ENCODE data around the gene SDHC. TPM values are rescaled to one million over a fixed set of nuclear protein-coding genes. Genes with fewer than 3 reads are reported as not detected.

SDHC gene
- total and polyA plus RNA-seq, 2 experiments from 2014 or later: 84.4 to 107 TPM

GRCh38 chr1:161307892-161308638 lies 6.1 kb upstream of the SDHC start:
- no peak overlapping the region for H3K4me3 Mint-ChIP-seq
- no peaks in the 10 kb centered on the region for H3K9me3 Mint-ChIP-seq
- Histone ChIP-seq H2AFZ (no peak overlapping the region), H3F3A (replicated peaks; ENCODE audit: low read depth) (0 out of 2 replicates have a peak, but pooled peaks cover 3% of the 10 kb centered on the region), H3K4me3 (no peak overlapping the region), H3K79me2 (replicated peaks; ENCODE audit: insufficient read depth) (peaks cover 14% of the 10 kb centered on the region), H3K27me3 (ENCODE audit: insufficient read depth) (no peaks in the 10 kb centered on the region), H4K20me1 (replicated peaks; ENCODE audit: insufficient read depth) (no peaks in the 10 kb centered on the region), H3K27ac (ENCODE audit: low read depth) (no peak overlapping the region), H3K4me1 (ENCODE audit: insufficient read depth) (peaks cover 34% of the 10 kb centered on the region), H3K36me3 (ENCODE audit: insufficient read depth) (no peaks in the 10 kb centered on the region), H3K9me2 (ENCODE audit: insufficient read depth) (0 out of 2 replicates have a peak, but pooled peaks cover 3% of the 10 kb centered on the region), H3K4me2 (no peak overlapping the region)
- no peak for TF ChIP-seq ZNF462 (CRISPR knock-in tag; IDR thresholded peaks at IDR 0.05)
- no peak for TF ChIP-seq POLR2AphosphoS5 (IDR thresholded peaks at IDR 0.05; ENCODE audit: low read depth)
- no peak for TF ChIP-seq CREB1 (CRISPR knock-in tag; IDR thresholded peaks at IDR 0.05; ENCODE audit: low read depth)
- TF ChIP-seq NANOG (IDR thresholded peaks at IDR 0.05; ENCODE audit: borderline replicate concordance): no peak
- H3K36me3 Mint-ChIP-seq (ENCODE audit: low read depth): no peaks in the 10 kb centered on the region
- H3K4me1 Mint-ChIP-seq: peaks cover 45% of the 10 kb centered on the region
- ATAC-seq: no peak
- DNase-seq (ENCODE audit: low spot score): no peak
- peaks cover 5% of the 10 kb centered on the region for H3K27me3 Mint-ChIP-seq (ENCODE audit: insufficient read depth, low read depth, poor library complexity)
- H3K27ac Mint-ChIP-seq: no peak overlapping the region

GRCh38 chr1:161309868-161310267 lies 4.3 kb upstream of the SDHC start, which contains the start of gene MPZ:
MPZ (minus strand) TSS chr1:161309968; CDS start chr1:161309905, 63 bp downstream.
- peak within 1 kb of the TSS; percentile 59 for H2AFZ ChIP-seq
- peaks cover 36% of the 10 kb centered on the region; the same call in 2 of the 3 replicates for H3K4me1 Mint-ChIP-seq

More at GRCh38 chr1:161309868-161310267, 4.3 kb upstream of the SDHC start, which contains the start of gene MPZ:
- peaks cover 27% of the 10 kb centered on the region for H3K4me1 ChIP-seq (ENCODE audit: insufficient read depth)
- Mint-ChIP-seq H3K4me3 (no peak within 1 kb of the TSS), H3K27ac (no peak within 1 kb of the TSS), H3K27me3 (ENCODE audit: insufficient read depth, low read depth, poor library complexity) (peaks cover 10% of the 10 kb centered on the region), H3K36me3 (ENCODE audit: low read depth) (no peaks in the 10 kb centered on the region), H3K9me3 (no peaks in the 10 kb centered on the region)
- H3F3A ChIP-seq (replicated peaks; ENCODE audit: low read depth): 0 out of 2 replicates have a peak, but pooled peaks cover 3% of the 10 kb centered on the region
- ATAC-seq: no peak
- DNase-seq (ENCODE audit: low spot score): no peak
- H3K4me3 ChIP-seq: no peak within 1 kb of the TSS
- H3K27me3 ChIP-seq (ENCODE audit: insufficient read depth): no peaks in the 10 kb centered on the region
- H3K27ac ChIP-seq (ENCODE audit: low read depth): no peak within 1 kb of the TSS
- H3K9me2 ChIP-seq (ENCODE audit: insufficient read depth): 0 out of 2 replicates have a peak, but pooled peaks cover 3% of the 10 kb centered on the region
- no peaks in the 10 kb centered on the region for H4K20me1 ChIP-seq (replicated peaks; ENCODE audit: insufficient read depth)
- H3K4me2 ChIP-seq: no peak within 1 kb of the TSS
- H3K79me2 ChIP-seq (replicated peaks; ENCODE audit: insufficient read depth): peaks cover 3% of the 10 kb centered on the region
- TF ChIP-seq STAT1 (IDR thresholded peaks at IDR 0.05; ENCODE audit: unreplicated experiment): no peak
- no peak for TF ChIP-seq ZNF331 (CRISPR knock-in tag; IDR thresholded peaks at IDR 0.05; ENCODE audit: low read depth)
- no peaks in the 10 kb centered on the region for H3K36me3 ChIP-seq (ENCODE audit: insufficient read depth)

Data from GM23338 (cell line).